HTERT RPE-1 (cell line): ENCODE measurements around the gene RBPJL.

ENCODE experiments used
- in situ Hi-C: fragments of 300-500 bp; cut with MboI; formaldehyde crosslinking; loops from 4 replicates; pipeline ENCODE4 v1.14.3; 2020; ENCODE audit warnings: low sequenced_read_pairs

Gene RBPJL

GRCh38 chr20:45316150-45317080 is 9.8 kb downstream of the RBPJL start:
- in situ Hi-C loops: no loop called here

GRCh38 chr20:45317826-45318225 is 11.2 kb downstream of the RBPJL start:
- in situ Hi-C loops: no loop called here

GRCh38 chr20:45318386-45318939 is 11.8 kb downstream of the RBPJL start:
- in situ Hi-C loops: no loop called here

GRCh38 chr20:45318948-45319347 is 12.3 kb downstream of the RBPJL start:
- in situ Hi-C loops: no loop called here

GRCh38 chr20:45320948-45321595 is 14.4 kb downstream of the RBPJL start:
- in situ Hi-C loops: no loop called here

GRCh38 chr20:45322952-45323383 is 16.3 kb downstream of the RBPJL start:
- in situ Hi-C loops: no loop called here

- in situ Hi-C loops: no loop called here
These were observed 17.1 kb downstream of the RBPJL start for GRCh38 chr20:45323731-45324130.

- in situ Hi-C loops: no loop called here
These were observed 18.7 kb downstream of the RBPJL start for GRCh38 chr20:45325371-45325770.

GRCh38 chr20:45328451-45328850 is 21.8 kb downstream of the RBPJL start:
- in situ Hi-C loops: no loop called here

GRCh38 chr20:45329497-45330319 is 23.1 kb downstream of the RBPJL start:
- in situ Hi-C loops: no loop called here

GRCh38 chr20:45330476-45330875 is 23.8 kb downstream of the RBPJL start:
- in situ Hi-C loops: no loop called here

GRCh38 chr20:45336530-45337366 is 30.1 kb downstream of the RBPJL start:
- in situ Hi-C loops: no loop called here

GRCh38 chr20:45337367-45338120 is 30.9 kb downstream of the RBPJL start:
- in situ Hi-C loops: no loop called here

GRCh38 chr20:45338121-45339030 is 31.7 kb downstream of the RBPJL start:
- in situ Hi-C loops: no loop called here

GRCh38 chr20:45339084-45339483 is 32.4 kb downstream of the RBPJL start:
- in situ Hi-C loops: no loop called here

GRCh38 chr20:45339799-45340198 is 33.2 kb downstream of the RBPJL start:
- in situ Hi-C loops: no loop called here

GRCh38 chr20:45340236-45340847 is 33.7 kb downstream of the RBPJL start:
- in situ Hi-C loops: no loop called here

GRCh38 chr20:45340951-45341350 is 34.3 kb downstream of the RBPJL start:
- in situ Hi-C loops: no loop called here
